Measurements from ENCODE around the gene USHBP1.

Gene USHBP1

DNA sequence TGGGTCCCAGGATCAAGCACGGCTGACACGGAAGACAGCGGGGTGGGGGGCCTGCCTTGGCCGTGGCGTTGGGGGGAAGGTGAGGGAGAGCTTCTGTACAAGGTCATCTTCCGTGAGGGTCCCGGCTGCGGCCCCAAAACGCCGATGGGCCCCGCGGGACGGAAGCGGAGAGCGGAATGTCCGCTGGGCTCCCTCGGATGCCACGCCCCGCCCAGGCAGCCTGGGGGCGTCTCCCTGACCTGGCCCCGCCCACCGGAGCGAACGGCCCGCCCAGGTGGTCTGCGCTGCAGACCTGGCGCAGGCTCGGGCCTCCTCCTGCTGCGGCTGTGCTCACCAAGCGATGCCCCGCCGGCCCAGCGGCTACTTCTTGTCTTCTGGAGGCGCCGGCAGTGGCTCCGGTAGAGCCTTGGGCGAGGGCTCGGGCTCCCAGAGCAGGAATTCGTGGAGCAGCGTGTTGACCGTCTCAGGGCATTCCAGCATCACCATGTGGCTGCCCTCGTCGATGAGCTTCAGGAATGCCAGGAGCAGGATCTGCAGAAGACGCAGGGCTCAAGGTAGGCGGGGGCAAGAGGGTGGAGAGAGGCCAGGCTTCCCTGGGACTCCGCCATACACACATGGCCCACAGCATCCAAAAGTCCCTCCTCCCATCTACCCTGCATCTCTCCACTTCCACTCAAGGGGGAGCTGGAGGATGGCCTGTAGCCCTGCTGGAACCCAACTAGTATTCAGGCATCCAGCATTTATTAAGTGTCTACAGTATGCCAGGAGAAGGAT lies 27.9 kb upstream of the USHBP1 start:
- H3K27ac ChIP-seq (ENCODE audit: low read depth, low read length): peak overlapping the region; percentile 42
- no peaks in the 10 kb centered on the region for H3K36me3 ChIP-seq (ENCODE audit: insufficient read depth, low read length)
- H3K9me3 ChIP-seq (ENCODE audit: low read length): no peaks in the 10 kb centered on the region
- H3K27me3 ChIP-seq (ENCODE audit: control insufficient read depth in 1 of 2, insufficient read depth in 2 of 2, low read length in 2 of 2): no peaks in the 10 kb centered on the region
- peak overlapping the region; percentile 50 to 52 for H3K4me3 ChIP-seq (ENCODE audit: low read depth in 1 of 2, low read length in 2 of 2)
- no peaks in the 10 kb centered on the region for H3K4me1 ChIP-seq (ENCODE audit: insufficient read depth, low read length)
- no peak overlapping the region for H3K9ac ChIP-seq (ENCODE audit: low read length)

- Histone ChIP-seq H3K9ac (ENCODE audit: low read length) (no peak overlapping the region), H3K4me3 (ENCODE audit: low read depth in 1 of 2, low read length in 2 of 2) (no peak overlapping the region), H3K9me3 (ENCODE audit: low read length) (no peaks in the 10 kb centered on the region), H3K27me3 (ENCODE audit: control insufficient read depth in 1 of 2, insufficient read depth in 2 of 2, low read length in 2 of 2) (no peaks in the 10 kb centered on the region), H3K4me1 (ENCODE audit: insufficient read depth, low read length) (no peaks in the 10 kb centered on the region), H3K27ac (ENCODE audit: low read depth, low read length) (no peak overlapping the region), H3K36me3 (ENCODE audit: insufficient read depth, low read length) (no peaks in the 10 kb centered on the region)
These were observed 24.9 kb upstream of the USHBP1 start for GRCh38 chr19:17289489-17289888.

DNA sequence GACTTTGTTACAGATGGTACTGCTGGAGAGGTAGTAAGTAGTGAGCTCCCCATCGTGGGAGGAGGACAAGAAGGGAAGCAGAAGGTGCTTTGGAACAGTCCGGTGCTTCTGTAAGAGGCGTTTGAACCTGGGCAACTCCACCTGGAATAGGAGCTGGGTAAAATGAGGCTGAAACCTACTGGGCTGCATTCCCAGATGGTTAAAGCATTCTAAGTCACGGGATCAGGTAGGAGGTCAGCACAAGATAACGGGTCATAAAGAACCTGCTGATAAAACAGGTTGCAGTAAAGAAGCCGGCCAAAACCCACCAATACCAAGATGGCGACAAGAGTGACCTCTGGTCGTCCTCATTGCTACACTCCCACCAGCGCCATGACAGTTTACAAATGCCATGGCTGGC lies 22.2 kb upstream of the USHBP1 start:
- Histone ChIP-seq H3K27ac (ENCODE audit: low read depth, low read length) (no peak overlapping the region), H3K36me3 (ENCODE audit: insufficient read depth, low read length) (no peaks in the 10 kb centered on the region), H3K9me3 (ENCODE audit: low read length) (no peaks in the 10 kb centered on the region), H3K4me1 (ENCODE audit: insufficient read depth, low read length) (peaks cover 5% of the 10 kb centered on the region), H3K9ac (ENCODE audit: low read length) (no peak overlapping the region), H3K27me3 (ENCODE audit: control insufficient read depth in 1 of 2, insufficient read depth in 2 of 2, low read length in 2 of 2) (peaks cover 0 to 8% of the 10 kb centered on the region in 2 donors), H3K4me3 (ENCODE audit: low read depth in 1 of 2, low read length in 2 of 2) (no peak overlapping the region)

GRCh38 chr19:17286263-17286662 lies 21.7 kb upstream of the USHBP1 start:
- H3K4me1 ChIP-seq (ENCODE audit: insufficient read depth, low read length): peaks cover 5% of the 10 kb centered on the region
- H3K4me3 ChIP-seq (ENCODE audit: low read depth in 1 of 2, low read length in 2 of 2): no peak overlapping the region
- H3K9ac ChIP-seq (ENCODE audit: low read length): no peak overlapping the region
- H3K27ac ChIP-seq (ENCODE audit: low read depth, low read length): no peak overlapping the region
- peaks cover 0 to 13% of the 10 kb centered on the region in 2 donors for H3K27me3 ChIP-seq (ENCODE audit: control insufficient read depth in 1 of 2, insufficient read depth in 2 of 2, low read length in 2 of 2)
- H3K9me3 ChIP-seq (ENCODE audit: low read length): no peaks in the 10 kb centered on the region
- no peaks in the 10 kb centered on the region for H3K36me3 ChIP-seq (ENCODE audit: insufficient read depth, low read length)

DNA sequence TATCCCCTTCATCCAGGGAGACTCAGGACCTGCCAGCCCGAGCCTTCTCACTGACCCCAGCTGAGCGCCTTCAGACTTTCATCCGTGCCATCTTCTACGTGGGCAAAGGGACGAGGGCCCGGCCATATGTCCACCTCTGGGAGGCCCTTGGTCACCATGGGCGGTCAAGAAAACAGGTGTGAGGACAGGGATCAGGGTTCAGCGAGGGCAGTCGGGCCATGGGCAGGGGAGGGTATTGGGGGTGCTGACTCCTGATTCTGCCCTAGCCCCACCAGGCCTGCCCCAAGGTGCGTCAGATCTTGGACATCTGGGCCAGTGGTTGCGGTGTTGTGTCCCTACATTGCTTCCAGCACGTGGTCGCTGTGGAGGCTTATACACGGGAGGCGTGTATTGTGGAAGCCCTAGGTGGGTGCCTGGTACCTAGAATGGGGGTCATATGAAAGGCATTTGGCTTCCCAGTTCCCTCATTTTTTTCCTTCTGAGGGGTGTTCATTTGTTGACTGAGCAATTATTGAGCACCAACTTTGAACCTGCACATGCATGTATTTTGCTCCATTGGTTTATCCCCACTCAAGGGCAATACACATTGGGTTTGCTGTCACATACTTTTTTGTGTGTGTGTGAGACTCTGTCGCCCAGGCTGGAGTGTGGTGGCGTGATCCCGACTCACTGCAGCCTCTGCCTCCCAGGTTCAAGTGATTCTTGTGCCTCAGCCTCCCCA lies 21.0 kb upstream of the USHBP1 start:
- peaks cover 5% of the 10 kb centered on the region for H3K4me1 ChIP-seq (ENCODE audit: insufficient read depth, low read length)
- H3K9ac ChIP-seq (ENCODE audit: low read length): no peak overlapping the region
- no peak overlapping the region for H3K4me3 ChIP-seq (ENCODE audit: low read depth in 1 of 2, low read length in 2 of 2)
- no peak overlapping the region for H3K27ac ChIP-seq (ENCODE audit: low read depth, low read length)
- no peaks in the 10 kb centered on the region for H3K36me3 ChIP-seq (ENCODE audit: insufficient read depth, low read length)
- peaks cover 0 to 14% of the 10 kb centered on the region in 2 donors for H3K27me3 ChIP-seq (ENCODE audit: control insufficient read depth in 1 of 2, insufficient read depth in 2 of 2, low read length in 2 of 2)
- no peaks in the 10 kb centered on the region for H3K9me3 ChIP-seq (ENCODE audit: low read length)

DNA sequence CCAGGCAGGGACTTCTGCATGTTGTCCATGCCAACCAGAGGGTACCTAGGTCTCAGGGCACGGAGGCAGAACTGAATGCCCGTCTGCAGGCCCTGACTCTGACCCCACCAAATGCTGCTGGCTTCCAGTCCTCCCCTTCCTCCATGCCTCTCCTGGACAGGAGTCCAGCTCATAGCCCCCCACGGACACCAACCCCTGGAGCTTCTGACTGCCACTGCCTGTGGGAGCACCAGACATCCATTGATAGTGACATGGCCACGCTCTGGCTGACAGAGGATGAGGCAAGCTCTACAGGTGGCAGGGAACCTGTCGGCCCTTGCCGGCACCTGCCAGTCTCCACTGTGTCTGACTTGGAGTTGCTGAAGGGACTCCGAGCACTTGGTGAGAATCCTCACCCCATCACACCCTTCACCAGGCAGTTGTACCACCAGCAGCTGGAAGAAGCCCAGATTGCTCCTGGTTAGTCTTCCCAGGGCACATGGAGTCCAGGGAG lies 19.0 kb upstream of the USHBP1 start:
- Histone ChIP-seq H3K4me1 (ENCODE audit: insufficient read depth, low read length) (peaks cover 5% of the 10 kb centered on the region), H3K9me3 (ENCODE audit: low read length) (no peaks in the 10 kb centered on the region), H3K36me3 (ENCODE audit: insufficient read depth, low read length) (peaks cover 5% of the 10 kb centered on the region), H3K4me3 (ENCODE audit: low read depth in 1 of 2, low read length in 2 of 2) (no peak overlapping the region), H3K27ac (ENCODE audit: low read depth, low read length) (no peak overlapping the region), H3K9ac (ENCODE audit: low read length) (no peak overlapping the region), H3K27me3 (ENCODE audit: control insufficient read depth in 1 of 2, insufficient read depth in 2 of 2, low read length in 2 of 2) (peaks cover 0 to 14% of the 10 kb centered on the region in 2 donors)

DNA sequence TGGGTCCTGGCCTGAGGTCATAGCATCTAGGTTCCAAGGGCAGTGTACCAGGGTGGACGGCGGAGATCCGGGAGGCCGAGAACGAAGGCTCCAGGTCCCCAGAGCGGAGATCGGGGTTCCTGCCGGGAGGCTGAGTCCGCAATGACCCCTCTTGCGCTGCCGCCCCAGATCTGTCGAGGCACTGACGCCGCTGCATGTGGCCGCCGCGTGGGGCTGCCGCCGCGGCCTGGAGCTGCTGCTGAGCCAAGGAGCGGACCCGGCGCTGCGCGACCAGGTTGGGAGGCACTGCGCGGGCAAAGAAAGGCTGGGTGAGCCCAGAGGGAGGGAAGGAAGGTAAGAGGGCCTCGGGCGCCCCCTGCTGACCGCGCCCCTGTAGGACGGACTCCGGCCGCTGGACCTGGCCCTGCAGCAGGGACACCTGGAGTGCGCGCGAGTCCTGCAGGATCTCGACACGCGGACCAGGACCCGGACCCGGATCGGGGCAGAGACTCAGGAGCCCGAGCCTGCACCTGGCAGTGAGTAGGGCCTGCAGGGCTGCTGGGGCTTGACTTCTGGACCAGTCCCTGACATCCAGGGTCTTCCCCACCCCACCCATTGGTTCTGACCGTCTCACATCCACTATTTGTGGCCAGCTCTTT lies 18.1 kb upstream of the USHBP1 start:
- peak overlapping the region; percentile 42 to 64 for H3K4me3 ChIP-seq (ENCODE audit: low read depth in 1 of 2, low read length in 2 of 2)
- H3K27ac ChIP-seq (ENCODE audit: low read depth, low read length): no peak overlapping the region
- no peaks in the 10 kb centered on the region for H3K9me3 ChIP-seq (ENCODE audit: low read length)
- H3K4me1 ChIP-seq (ENCODE audit: insufficient read depth, low read length): peaks cover 5% of the 10 kb centered on the region
- peaks cover 6% of the 10 kb centered on the region for H3K36me3 ChIP-seq (ENCODE audit: insufficient read depth, low read length)
- H3K27me3 ChIP-seq (ENCODE audit: control insufficient read depth in 1 of 2, insufficient read depth in 2 of 2, low read length in 2 of 2): peaks cover 0 to 14% of the 10 kb centered on the region in 2 donors
- H3K9ac ChIP-seq (ENCODE audit: low read length): no peak overlapping the region

- Histone ChIP-seq H3K9ac (ENCODE audit: low read length) (no peak within 1 kb of the TSS), H3K27me3 (ENCODE audit: control insufficient read depth in 1 of 2, insufficient read depth in 2 of 2, low read length in 2 of 2) (peaks cover 0 to 14% of the 10 kb centered on the region in 2 donors), H3K4me3 (ENCODE audit: low read depth in 1 of 2, low read length in 2 of 2) (peak within 1 kb of the TSS; percentile 42 to 64)
These were observed 17.1 kb upstream of the USHBP1 start, which contains the start of gene ANKLE1 for GRCh38 chr19:17281391-17282304. TSS of gene ANKLE1 (plus strand) at chr19:17281901. CDS start at chr19:17281921, 20 bp downstream.

GRCh38 chr19:17279436-17279835 lies 14.9 kb upstream of the USHBP1 start:
- Histone ChIP-seq H3K27me3 (ENCODE audit: control insufficient read depth in 1 of 2, insufficient read depth in 2 of 2, low read length in 2 of 2) (peaks cover 0 to 14% of the 10 kb centered on the region in 2 donors), H3K9ac (ENCODE audit: low read length) (no peak overlapping the region), H3K27ac (ENCODE audit: low read depth, low read length) (no peak overlapping the region), H3K4me1 (ENCODE audit: insufficient read depth, low read length) (peaks cover 5% of the 10 kb centered on the region), H3K36me3 (ENCODE audit: insufficient read depth, low read length) (peaks cover 24% of the 10 kb centered on the region), H3K9me3 (ENCODE audit: low read length) (no peaks in the 10 kb centered on the region), H3K4me3 (ENCODE audit: low read depth in 1 of 2, low read length in 2 of 2) (no peak overlapping the region)

More at GRCh38 chr19:17281391-17282304, 17.1 kb upstream of the USHBP1 start, which contains the start of gene ANKLE1:
- peaks cover 5% of the 10 kb centered on the region for H3K4me1 ChIP-seq (ENCODE audit: insufficient read depth, low read length)
- no peak within 1 kb of the TSS for H3K27ac ChIP-seq (ENCODE audit: low read depth, low read length)
- peaks cover 15% of the 10 kb centered on the region for H3K36me3 ChIP-seq (ENCODE audit: insufficient read depth, low read length)
- no peaks in the 10 kb centered on the region for H3K9me3 ChIP-seq (ENCODE audit: low read length)

GRCh38 chr19:17275441-17276175 lies 11.1 kb upstream of the USHBP1 start:
- H3K9me3 ChIP-seq (ENCODE audit: low read length): no peaks in the 10 kb centered on the region
- no peaks in the 10 kb centered on the region for H3K27me3 ChIP-seq (ENCODE audit: control insufficient read depth in 1 of 2, insufficient read depth in 2 of 2, low read length in 2 of 2)
- no peak overlapping the region for H3K27ac ChIP-seq (ENCODE audit: low read depth, low read length)
- H3K9ac ChIP-seq (ENCODE audit: low read length): no peak overlapping the region
- no peak overlapping the region for H3K4me3 ChIP-seq (ENCODE audit: low read depth in 1 of 2, low read length in 2 of 2)
- no peaks in the 10 kb centered on the region for H3K4me1 ChIP-seq (ENCODE audit: insufficient read depth, low read length)
- peaks cover 30% of the 10 kb centered on the region for H3K36me3 ChIP-seq (ENCODE audit: insufficient read depth, low read length)

Data from muscle layer of colon (tissue), 2 donors.